H1 (cell line): Measurements from ENCODE around the gene KIF1C. TPM values are rescaled to one million over a fixed set of nuclear protein-coding genes. Genes with fewer than 3 reads are reported as not detected.

ENCODE experiments used
- CTCF ChIA-PET: fragments of 300-600 bp; sonication (Branson Sonifier 250); formaldehyde crosslinking; loops from one replicate; lab custom pipeline; 2021; ENCODE audit not compliant: partially characterized antibody; lab: Charles Lee
- POLR2A ChIA-PET: fragments of 300-600 bp; sonication (Branson Sonifier 250); formaldehyde crosslinking; loops from one replicate; lab custom pipeline; 2021; ENCODE audit warnings: inconsistent platforms; ENCODE audit not compliant: partially characterized antibody; lab: Charles Lee
- DNase-seq, 2 experiments: peaks; one replicate each; pipeline versions ENCODE4 v3.0.0 to v3.0.0-alpha.2; 2010 to 2022; ENCODE audit warnings: low spot score in 2 of 2, low read depth in 1 of 2, mixed read lengths in 1 of 2
- FAIRE-seq: peaks from 2 replicates; lab custom pipeline; 2011; peaks lifted over from hg19 to GRCh38; lab: Jason Lieb, UNC
- H2AFZ ChIP-seq: 2 replicates; pipeline ENCODE4 v1.8.1; 2012; ENCODE audit warnings: low read length, inconsistent platforms
- H2AK5ac ChIP-seq: 2 replicates; pipeline ENCODE4 v1.6.1; 2013; ENCODE audit warnings: low read depth, low read length
- H2BK120ac ChIP-seq: replicated peaks from 2 replicates; pipeline ENCODE3; 2013; ENCODE audit warnings: low read depth, low read length, inconsistent platforms
- H2BK12ac ChIP-seq: 2 replicates; pipeline ENCODE4 v1.6.1; 2013; ENCODE audit warnings: low read depth, low read length
- H2BK15ac ChIP-seq: 2 replicates; pipeline ENCODE4 v1.6.1; 2013; ENCODE audit warnings: low read length
- H2BK20ac ChIP-seq: 2 replicates; pipeline ENCODE4 v1.6.1; 2013; ENCODE audit warnings: low read length
- H2BK5ac ChIP-seq: 2 replicates; pipeline ENCODE4 v1.6.1; 2013; ENCODE audit warnings: low read depth, low read length
- H3K14ac ChIP-seq: 2 replicates; pipeline ENCODE4 v1.6.1; 2013; ENCODE audit warnings: inconsistent platforms; ENCODE audit not compliant: insufficient read length
- H3K18ac ChIP-seq: 2 replicates; pipeline ENCODE4 v1.6.1; 2013; ENCODE audit warnings: low read length; ENCODE audit errors: extremely low read depth
- H3K23ac ChIP-seq: 2 replicates; pipeline ENCODE4 v1.6.1; 2013; ENCODE audit warnings: inconsistent platforms; ENCODE audit not compliant: insufficient read length
- H3K23me2 ChIP-seq: 2 replicates; pipeline ENCODE4 v1.6.1; 2013; ENCODE audit warnings: low read depth, low read length
- H3K27ac ChIP-seq: 2 replicates; pipeline ENCODE4 v1.6.1; 2011; ENCODE audit warnings: low read depth, low read length, inconsistent platforms
- H3K27me3 ChIP-seq, 4 experiments: replicated peaks in 1 of 4; 1 replicate in 1 of 4; 2 replicates in 3 of 4; pipeline versions ENCODE4 v1.6.1 to v1.8.1; 2011 to 2013; ENCODE audit warnings: low read length in 3 of 4, mild to moderate bottlenecking in 3 of 4, inconsistent platforms in 2 of 4, mixed read lengths in 2 of 4, moderate library complexity in 1 of 4; ENCODE audit not compliant: control insufficient read depth in 3 of 4, insufficient read depth in 3 of 4; ENCODE audit errors: extremely low read depth in 1 of 4
- H3K36me3 ChIP-seq, 4 experiments: 2 replicates each; pipeline versions ENCODE4 v1.6.1 to v1.8.1; 2011 to 2013; ENCODE audit warnings: mild to moderate bottlenecking in 4 of 4, low read length in 3 of 4, moderate library complexity in 2 of 4, control low read depth in 1 of 4, inconsistent platforms in 1 of 4; ENCODE audit not compliant: insufficient read depth in 4 of 4, control insufficient read depth in 2 of 4
- H3K4ac ChIP-seq: replicated peaks from 2 replicates; pipeline ENCODE3; 2013; ENCODE audit warnings: low read length, low read depth, mixed read lengths, inconsistent platforms; ENCODE audit not compliant: insufficient read length
- H3K4me1 ChIP-seq, 4 experiments: replicated peaks in 1 of 4; 1 replicate in 1 of 4; 2 replicates in 3 of 4; pipeline versions ENCODE4 v1.6.1 to v1.8.1; 2011 to 2013; ENCODE audit warnings: low read length in 3 of 4, inconsistent platforms in 2 of 4, mixed read lengths in 1 of 4; ENCODE audit not compliant: insufficient read depth in 4 of 4, control insufficient read depth in 3 of 4
- H3K4me2 ChIP-seq, 2 experiments: 2 replicates each; pipeline versions ENCODE4 v1.6.1 to v1.8.1; 2011 to 2013; ENCODE audit warnings: low read depth in 2 of 2, low read length in 2 of 2, control low read depth in 1 of 2, inconsistent platforms in 1 of 2, mild to moderate bottlenecking in 1 of 2; ENCODE audit not compliant: insufficient read depth in 1 of 2
- H3K4me3 ChIP-seq, 4 experiments: fragments of 200-600, 300-600 bp in 1 of 4; sonication (generic), shearing (Covaris generic), sonication (Bioruptor Twin) in 1 of 4; 2 replicates each; pipeline versions ENCODE4 v1.5.1 to v1.8.1; 2011 to 2016; ENCODE audit warnings: low read length in 4 of 4, low read depth in 3 of 4, control low read depth in 2 of 4, inconsistent platforms in 2 of 4, mild to moderate bottlenecking in 2 of 4, mixed read lengths in 1 of 4, moderate library complexity in 1 of 4; ENCODE audit not compliant: insufficient read depth in 2 of 4; ENCODE audit errors: extremely low read depth in 1 of 4
- H3K56ac ChIP-seq: replicated peaks from 2 replicates; pipeline ENCODE3; 2013; ENCODE audit warnings: low read depth, mild to moderate bottlenecking, mixed read lengths, low read length, inconsistent platforms; ENCODE audit not compliant: insufficient read length
- H3K79me1 ChIP-seq: 2 replicates; pipeline ENCODE4 v1.6.1; 2013; ENCODE audit warnings: low read depth, low read length, control low read depth
- H3K79me2 ChIP-seq, 2 experiments: 2 replicates each; pipeline versions ENCODE4 v1.6.1 to v1.8.1; 2012 to 2013; ENCODE audit warnings: low read length in 2 of 2, mild to moderate bottlenecking in 2 of 2, inconsistent platforms in 1 of 2; ENCODE audit not compliant: insufficient read depth in 2 of 2, control insufficient read depth in 1 of 2
- H3K9ac ChIP-seq, 4 experiments: replicated peaks in 1 of 4; 1 replicate in 1 of 4; 2 replicates in 3 of 4; pipeline versions ENCODE4 v1.6.1 to v1.8.1; 2011 to 2013; ENCODE audit warnings: low read depth in 3 of 4, low read length in 3 of 4, control low read depth in 2 of 4, mild to moderate bottlenecking in 2 of 4, moderate library complexity in 2 of 4, inconsistent platforms in 1 of 4; ENCODE audit errors: extremely low read depth in 1 of 4
- H3K9me3 ChIP-seq, 2 experiments: 2 replicates each; pipeline versions ENCODE4 v1.6.1 to v1.8.1; 2012 to 2013; ENCODE audit warnings: mild to moderate bottlenecking in 2 of 2, moderate library complexity in 2 of 2, control low read depth in 1 of 2, inconsistent platforms in 1 of 2, low read depth in 1 of 2, low read length in 1 of 2, mixed read lengths in 1 of 2; ENCODE audit not compliant: insufficient read depth in 2 of 2
- H4K20me1 ChIP-seq, 2 experiments: replicated peaks in 1 of 2; 2 replicates each; pipeline versions ENCODE3 to v1.8.1; 2011 to 2013; ENCODE audit warnings: inconsistent platforms in 2 of 2, low read length in 2 of 2, mild to moderate bottlenecking in 1 of 2; ENCODE audit not compliant: insufficient read depth in 2 of 2, control insufficient read depth in 1 of 2
- H4K5ac ChIP-seq: 2 replicates; pipeline ENCODE4 v1.6.1; 2013; ENCODE audit warnings: low read length, low read depth, mixed read lengths, inconsistent platforms; ENCODE audit not compliant: insufficient read length
- H4K8ac ChIP-seq: 2 replicates; pipeline ENCODE4 v1.8.0; 2013; ENCODE audit warnings: mild to moderate bottlenecking, moderate library complexity, low read length, inconsistent platforms; ENCODE audit not compliant: insufficient read depth; ENCODE audit errors: extremely low read depth
- H4K91ac ChIP-seq: replicated peaks from 2 replicates; pipeline ENCODE3; 2013; ENCODE audit warnings: low read length, mixed read lengths, inconsistent platforms; ENCODE audit not compliant: insufficient read length
- ATF3 ChIP-seq: IDR thresholded peaks from 2 replicates; pipeline ENCODE4 v1.6.1; 2011; ENCODE audit warnings: low read depth, mild to moderate bottlenecking, low read length; ENCODE audit not compliant: insufficient read depth
- BRCA1 ChIP-seq: IDR thresholded peaks from 2 replicates; pipeline ENCODE4 v1.6.1; 2012; ENCODE audit warnings: low read depth, low read length, improper control_type of control experiment
- NANOG ChIP-seq: IDR thresholded peaks from 2 replicates; pipeline ENCODE4 v1.6.1; 2011; ENCODE audit warnings: low read length, low read depth, mild to moderate bottlenecking, inconsistent platforms; ENCODE audit not compliant: insufficient read depth, poor library complexity, severe bottlenecking
- TCF12 ChIP-seq: IDR thresholded peaks from 2 replicates; pipeline ENCODE4 v1.6.1; 2011; ENCODE audit warnings: low read depth, mild to moderate bottlenecking, low read length
- ZNF274 ChIP-seq: IDR thresholded peaks from 2 replicates; pipeline ENCODE4 v1.7.0; 2012; ENCODE audit warnings: low read length, borderline replicate concordance; ENCODE audit errors: extremely low read depth
- WGBS, 2 experiments: shearing (Covaris generic) in 1 of 2; methylation state at CpG; one replicate each; pipeline versions ENCODE4 v1.1.6 to v1.1.7; 2013 to 2015; ENCODE audit warnings: low lambda C conversion rate in 2 of 2, mixed read lengths in 2 of 2, inconsistent platforms in 1 of 2, low coverage in 1 of 2, missing lambda C conversion rate in 1 of 2; ENCODE audit not compliant: insufficient replicate concordance in 2 of 2, insufficient coverage in 1 of 2, insufficient read length in 1 of 2; ENCODE audit errors: extremely low coverage in 1 of 2, missing lambda C conversion rate in 1 of 2; 5-methylcytosine and 5-hydroxymethylcytosine counted together
- polyA plus RNA-seq, 7 experiments: library from polyadenylated mRNA; depleted of rRNA in 3 of 7; stranded (reverse) in 5 of 7; unstranded in 2 of 7; fragments of >200 nt in 5 of 7; fragments of 200-250 nt in 2 of 7; gene quantifications; 1 replicate in 5 of 7; 2 replicates in 1 of 7; 4 replicates in 1 of 7; pipeline versions ENCODE4 v1.2.1 to v1.2.3, GENCODE V29; 2011 to 2013; ENCODE audit warnings: missing spikeins in 2 of 7, mixed read lengths in 2 of 7
- total RNA-seq: library from RNA; stranded (reverse); fragmentation: NEBNext Ultra II Directional; extraction: Animal tissue kit (Norgen Biotek cat#: 25700); gene quantifications from 2 replicates; pipeline ENCODE4 v1.2.1, GENCODE V29; 2021

KIF1C gene
- total and polyA plus RNA-seq, 2 of the 8 experiments (the other 6 are each of a cell fraction or from before 2014, with no cell fraction given): 14.3 to 114 TPM

- H3K9ac ChIP-seq: no peak overlapping the region
- H3K4me2 ChIP-seq: no peak overlapping the region
- no peak overlapping the region for H2BK12ac ChIP-seq
- no peak for DNase-seq
- no peak overlapping the region for H4K8ac ChIP-seq
- no peak overlapping the region for H3K4ac ChIP-seq
- H2BK120ac ChIP-seq: no peak overlapping the region
- H2AK5ac ChIP-seq: no peak overlapping the region
- no peak overlapping the region for H3K14ac ChIP-seq
- peaks cover 0 to 11% (median 0%) of the 10 kb centered on the region in 4 experiments; a peak in 2 of 8 replicates for H3K36me3 ChIP-seq
- peaks cover 0 to 7% (median 3%) of the 10 kb centered on the region in 4 experiments; a peak in 4 of 7 replicates for H3K4me1 ChIP-seq
- FAIRE-seq: no peak
- H4K91ac ChIP-seq: no peak overlapping the region
- H3K23ac ChIP-seq: no peak overlapping the region
- peaks cover 2 to 13% of the 10 kb centered on the region in 2 experiments for H4K20me1 ChIP-seq
- POLR2A ChIA-PET: interaction anchor here (0.9 to 32.4 kb wide), 6 partner anchors 12 to 71 kb away, joined by 3 to 987 read pairs (median 8); partner anchors contain the start of genes CAMTA2, CHRNE, ENO3 and INCA1
- WGBS, 2 experiments: 92% methylated on average over 9 of the region's 9 CpGs; no CpG with 5 or more reads in 1 of the 2 experiments
- peaks cover 0 to 51% (median 37%) of the 10 kb centered on the region in 4 experiments; a peak in 6 of 7 replicates for H3K27me3 ChIP-seq
- TF ChIP-seq ZNF274 (no peak), TCF12 (no peak), BRCA1 (no peak), ATF3 (no peak), NANOG (no peak)
- TF ChIP-seq, all 59 proteins: peak for 0
- H3K79me1 ChIP-seq: no peaks in the 10 kb centered on the region
- CTCF ChIA-PET: interaction anchor here (2.8 kb wide), 1 partner anchor 13 kb away, joined by 15 read pairs; the partner anchor contains the start of gene CAMTA2
- no peak overlapping the region for H3K18ac ChIP-seq
- no peak overlapping the region for H2AFZ ChIP-seq
- no peak overlapping the region for H3K4me3 ChIP-seq
- H3K56ac ChIP-seq: no peak overlapping the region
- peaks cover 2% of the 10 kb centered on the region; the same call in 1 of the 2 replicates for H3K23me2 ChIP-seq
- H3K27ac ChIP-seq: no peak overlapping the region
- H2BK15ac ChIP-seq: no peak overlapping the region
- H4K5ac ChIP-seq: no peak overlapping the region
- H2BK5ac ChIP-seq: no peak overlapping the region
- peaks cover 0 to 5% of the 10 kb centered on the region in 2 experiments; a peak in 1 of 4 replicates for H3K79me2 ChIP-seq
- no peaks in the 10 kb centered on the region for H3K9me3 ChIP-seq
- no peak overlapping the region for H2BK20ac ChIP-seq
Observed at GRCh38 chr17:4974115-4974670, 23.6 kb upstream of the KIF1C start.
